Astrocyte (in vitro differentiated cells and primary cell): ENCODE data around the gene JPH3. TPM values are rescaled to one million over a fixed set of nuclear protein-coding genes. Genes with fewer than 3 reads are reported as not detected.

Experiments
- DNase-seq: peaks from one replicate; pipeline ENCODE4 v3.0.0-alpha.2; 2010; ENCODE audit warnings: low read depth
- FAIRE-seq: peaks from 2 replicates; lab custom pipeline; 2011; peaks lifted over from hg19 to GRCh38; lab: Jason Lieb, UNC
- H2AFZ ChIP-seq: 2 replicates; pipeline ENCODE4 v1.6.0; 2012; ENCODE audit warnings: low read depth, low read length, inconsistent platforms
- H3K27ac ChIP-seq: 2 replicates; pipeline ENCODE4 v1.5.1; 2011; ENCODE audit warnings: low read depth, low read length, inconsistent platforms
- H3K27me3 ChIP-seq: 2 replicates; pipeline ENCODE4 v1.6.0; 2011; ENCODE audit warnings: low read length, inconsistent platforms; ENCODE audit not compliant: insufficient read depth
- H3K36me3 ChIP-seq: 2 replicates; pipeline ENCODE4 v1.5.1; 2011; ENCODE audit warnings: low read length, inconsistent platforms; ENCODE audit not compliant: insufficient read depth
- H3K4me1 ChIP-seq: 2 replicates; pipeline ENCODE4 v1.5.1; 2011; ENCODE audit warnings: low read length, inconsistent platforms; ENCODE audit not compliant: insufficient read depth
- H3K4me2 ChIP-seq: 2 replicates; pipeline ENCODE4 v1.6.0; 2012; ENCODE audit warnings: low read length, inconsistent platforms
- H3K4me3 ChIP-seq: 2 replicates; pipeline ENCODE4 v1.5.1; 2011; ENCODE audit warnings: low read depth, mild to moderate bottlenecking, low read length, inconsistent platforms; ENCODE audit not compliant: insufficient read depth
- H3K79me2 ChIP-seq: 2 replicates; pipeline ENCODE4 v1.6.0; 2012; ENCODE audit warnings: mild to moderate bottlenecking, low read length, inconsistent platforms; ENCODE audit not compliant: insufficient read depth
- H3K9ac ChIP-seq: 2 replicates; pipeline ENCODE4 v1.6.0; 2012; ENCODE audit warnings: mild to moderate bottlenecking, low read length, inconsistent platforms
- H3K9me3 ChIP-seq: 2 replicates; pipeline ENCODE4 v1.5.1; 2012; ENCODE audit warnings: low read depth, mild to moderate bottlenecking, low read length, inconsistent platforms; ENCODE audit not compliant: insufficient read depth
- H4K20me1 ChIP-seq: 2 replicates; pipeline ENCODE4 v1.6.0; 2012; ENCODE audit warnings: low read length, inconsistent platforms; ENCODE audit not compliant: insufficient read depth
- H3K27ac Mint-ChIP-seq: one replicate; pipeline ENCODE4 v1.8.0; 2021; ENCODE audit warnings: mild to moderate bottlenecking, mixed read lengths; ENCODE audit not compliant: unreplicated experiment
- H3K27me3 Mint-ChIP-seq: one replicate; pipeline ENCODE4 v1.8.0; 2021; ENCODE audit warnings: low read depth, mixed read lengths; ENCODE audit not compliant: unreplicated experiment
- H3K36me3 Mint-ChIP-seq: one replicate; pipeline ENCODE4 v1.8.0; 2021; ENCODE audit warnings: low read depth, mixed read lengths; ENCODE audit not compliant: unreplicated experiment
- H3K4me1 Mint-ChIP-seq: one replicate; pipeline ENCODE4 v1.8.0; 2021; ENCODE audit warnings: low read depth, mixed read lengths; ENCODE audit not compliant: unreplicated experiment
- H3K4me3 Mint-ChIP-seq: one replicate; pipeline ENCODE4 v1.8.0; 2021; ENCODE audit warnings: mild to moderate bottlenecking, moderate library complexity, mixed read lengths; ENCODE audit not compliant: unreplicated experiment
- H3K9me3 Mint-ChIP-seq: one replicate; pipeline ENCODE4 v1.8.0; 2021; ENCODE audit warnings: mild to moderate bottlenecking, mixed read lengths; ENCODE audit not compliant: unreplicated experiment
- EZH2 ChIP-seq: IDR thresholded peaks from 2 replicates; pipeline ENCODE4 v1.6.1; 2012; ENCODE audit warnings: mild to moderate bottlenecking, low read length, inconsistent platforms; ENCODE audit not compliant: insufficient read depth
- total RNA-seq: library from RNA; stranded (reverse); gene quantifications from 2 replicates; pipeline ENCODE4 v1.2.1, GENCODE V29; 2021
- TF ChIP-seq, protein P1 (sequence below): IDR thresholded peaks from 2 replicates; pipeline ENCODE4 v1.5.1; 2011; ENCODE audit warnings: low read depth, mild to moderate bottlenecking, inconsistent platforms, low read length, moderate library complexity; ENCODE audit not compliant: insufficient read depth

JPH3 gene
- total RNA-seq, 1 donor from 2014 or later, result 8.6 TPM

DNA sequence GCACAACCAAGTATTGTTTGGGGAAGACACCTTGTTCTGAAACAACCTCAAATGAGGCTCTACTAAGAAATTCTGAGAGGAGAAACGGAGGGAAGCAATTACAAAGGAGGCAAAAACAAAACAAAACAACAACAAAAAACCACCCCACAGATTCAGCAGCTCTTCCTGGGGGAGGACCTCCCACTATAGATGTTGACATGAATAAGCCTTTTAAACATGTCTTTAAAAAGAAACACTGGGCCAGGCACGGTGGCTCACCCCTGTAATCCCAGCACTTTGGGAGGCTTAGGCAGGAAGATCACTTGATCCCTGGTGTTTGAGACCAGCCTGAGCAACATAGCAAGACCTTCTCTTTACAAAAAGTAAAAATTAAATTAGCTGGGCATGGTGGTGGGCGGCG lies 22.6 kb upstream of the JPH3 start:
- Histone ChIP-seq H2AFZ (no peak overlapping the region), H3K27me3 (no peaks in the 10 kb centered on the region), H3K9me3 (no peaks in the 10 kb centered on the region), H3K4me3 (no peak overlapping the region), H3K4me2 (no peak overlapping the region), H3K27ac (no peak overlapping the region), H4K20me1 (no peaks in the 10 kb centered on the region), H3K4me1 (peaks cover 34% of the 10 kb centered on the region), H3K9ac (no peak overlapping the region), H3K36me3 (no peaks in the 10 kb centered on the region), H3K79me2 (no peaks in the 10 kb centered on the region)
- H3K4me1 Mint-ChIP-seq, result peaks cover 36% of the 10 kb centered on the region
- H3K36me3 Mint-ChIP-seq, result no peaks in the 10 kb centered on the region
- TF ChIP-seq, protein P1, sequence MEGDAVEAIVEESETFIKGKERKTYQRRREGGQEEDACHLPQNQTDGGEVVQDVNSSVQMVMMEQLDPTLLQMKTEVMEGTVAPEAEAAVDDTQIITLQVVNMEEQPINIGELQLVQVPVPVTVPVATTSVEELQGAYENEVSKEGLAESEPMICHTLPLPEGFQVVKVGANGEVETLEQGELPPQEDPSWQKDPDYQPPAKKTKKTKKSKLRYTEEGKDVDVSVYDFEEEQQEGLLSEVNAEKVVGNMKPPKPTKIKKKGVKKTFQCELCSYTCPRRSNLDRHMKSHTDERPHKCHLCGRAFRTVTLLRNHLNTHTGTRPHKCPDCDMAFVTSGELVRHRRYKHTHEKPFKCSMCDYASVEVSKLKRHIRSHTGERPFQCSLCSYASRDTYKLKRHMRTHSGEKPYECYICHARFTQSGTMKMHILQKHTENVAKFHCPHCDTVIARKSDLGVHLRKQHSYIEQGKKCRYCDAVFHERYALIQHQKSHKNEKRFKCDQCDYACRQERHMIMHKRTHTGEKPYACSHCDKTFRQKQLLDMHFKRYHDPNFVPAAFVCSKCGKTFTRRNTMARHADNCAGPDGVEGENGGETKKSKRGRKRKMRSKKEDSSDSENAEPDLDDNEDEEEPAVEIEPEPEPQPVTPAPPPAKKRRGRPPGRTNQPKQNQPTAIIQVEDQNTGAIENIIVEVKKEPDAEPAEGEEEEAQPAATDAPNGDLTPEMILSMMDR, result no peak
- TF ChIP-seq EZH2, result no peak
- no peak overlapping the region for H3K4me3 Mint-ChIP-seq
- H3K27me3 Mint-ChIP-seq, result no peaks in the 10 kb centered on the region
- peak overlapping the region; percentile 47 for H3K27ac Mint-ChIP-seq
- no peak for DNase-seq
- peaks cover 8% of the 10 kb centered on the region for H3K9me3 Mint-ChIP-seq
- no peak for FAIRE-seq

DNA sequence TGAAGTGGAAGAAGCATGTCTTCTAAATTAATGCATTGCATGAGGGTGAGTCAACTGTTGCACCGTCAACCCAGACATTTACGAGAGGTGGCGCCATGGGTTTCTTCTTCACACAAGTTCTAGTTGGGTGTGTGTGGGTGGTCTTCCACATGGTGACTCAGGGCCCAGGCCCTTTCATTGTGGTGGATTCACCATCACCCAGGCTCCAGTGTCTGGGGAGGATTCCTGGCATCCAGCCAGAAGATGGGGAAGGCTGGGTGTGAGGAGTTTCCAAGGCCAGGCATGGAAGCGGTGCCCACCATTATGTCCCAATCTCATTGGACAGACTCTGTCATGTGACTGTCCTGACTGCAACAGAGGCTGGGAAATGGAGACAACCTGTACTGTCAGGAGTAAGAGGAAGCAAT lies 21.4 kb upstream of the JPH3 start:
- Mint-ChIP-seq H3K4me1 (peaks cover 36% of the 10 kb centered on the region), H3K36me3 (no peaks in the 10 kb centered on the region), H3K9me3 (peaks cover 8% of the 10 kb centered on the region), H3K4me3 (no peak overlapping the region), H3K27ac (peak overlapping the region; percentile 96), H3K27me3 (peaks cover 1% of the 10 kb centered on the region)
- Histone ChIP-seq H3K79me2 (no peaks in the 10 kb centered on the region), H3K27ac (peak overlapping the region; percentile 97), H3K36me3 (no peaks in the 10 kb centered on the region), H3K9ac (no peak overlapping the region), H4K20me1 (no peaks in the 10 kb centered on the region), H3K27me3 (no peaks in the 10 kb centered on the region), H3K4me1 (peaks cover 34% of the 10 kb centered on the region), H3K4me3 (no peak overlapping the region), H2AFZ (no peak overlapping the region), H3K9me3 (no peaks in the 10 kb centered on the region), H3K4me2 (no peak overlapping the region)
- peak; percentile 39 for FAIRE-seq
- DNase-seq, result peak; percentile 89
- TF ChIP-seq EZH2, result no peak
- TF ChIP-seq, protein P1, result peak; percentile 6

DNA sequence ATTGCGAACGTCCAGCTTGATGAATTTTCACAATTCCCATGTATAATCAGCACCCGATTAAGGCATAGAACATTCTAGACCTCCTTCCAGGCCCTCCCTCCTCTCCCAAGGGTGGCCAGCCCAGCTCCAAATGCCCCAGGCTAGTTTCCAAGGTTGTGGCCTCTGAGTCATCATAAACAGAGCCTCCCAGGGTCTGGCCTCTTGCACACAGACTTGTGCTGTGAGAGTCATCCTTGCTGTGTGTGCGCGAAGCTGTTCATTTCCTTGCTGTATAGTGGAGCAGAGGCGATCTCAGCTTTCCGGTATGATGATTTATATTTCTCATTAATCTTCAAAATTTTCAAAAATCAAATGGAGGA lies 20.5 kb upstream of the JPH3 start:
- no peak for TF ChIP-seq EZH2
- peak overlapping the region; percentile 62 for H2AFZ ChIP-seq
- H3K9me3 ChIP-seq, result no peaks in the 10 kb centered on the region
- H3K36me3 ChIP-seq, result no peaks in the 10 kb centered on the region
- peaks cover 38% of the 10 kb centered on the region for H3K4me1 Mint-ChIP-seq
- H3K36me3 Mint-ChIP-seq, result no peaks in the 10 kb centered on the region
- no peaks in the 10 kb centered on the region for H3K27me3 ChIP-seq
- H3K4me3 ChIP-seq, result no peak overlapping the region
- H3K79me2 ChIP-seq, result no peaks in the 10 kb centered on the region
- peak; percentile 68 for FAIRE-seq
- peak overlapping the region; percentile 78 for H3K4me2 ChIP-seq
- H3K9ac ChIP-seq, result peak overlapping the region; percentile 85
- H3K27ac ChIP-seq, result peak overlapping the region; percentile 97
- H3K4me1 ChIP-seq, result peaks cover 34% of the 10 kb centered on the region
- peaks cover 2% of the 10 kb centered on the region for H3K27me3 Mint-ChIP-seq
- H4K20me1 ChIP-seq, result no peaks in the 10 kb centered on the region
- peak overlapping the region; percentile 57 for H3K4me3 Mint-ChIP-seq
- peak overlapping the region; percentile 96 for H3K27ac Mint-ChIP-seq
- peaks cover 7% of the 10 kb centered on the region for H3K9me3 Mint-ChIP-seq
- peak; percentile 97 for DNase-seq
